ENCODE results near the gene APOL1.
"Not testable (repeated sequence)": the region's sequence is repeated elsewhere in the genome, so short reads cannot be mapped to it uniquely, and the experiment has no call there.

APOL1 gene, protein sequence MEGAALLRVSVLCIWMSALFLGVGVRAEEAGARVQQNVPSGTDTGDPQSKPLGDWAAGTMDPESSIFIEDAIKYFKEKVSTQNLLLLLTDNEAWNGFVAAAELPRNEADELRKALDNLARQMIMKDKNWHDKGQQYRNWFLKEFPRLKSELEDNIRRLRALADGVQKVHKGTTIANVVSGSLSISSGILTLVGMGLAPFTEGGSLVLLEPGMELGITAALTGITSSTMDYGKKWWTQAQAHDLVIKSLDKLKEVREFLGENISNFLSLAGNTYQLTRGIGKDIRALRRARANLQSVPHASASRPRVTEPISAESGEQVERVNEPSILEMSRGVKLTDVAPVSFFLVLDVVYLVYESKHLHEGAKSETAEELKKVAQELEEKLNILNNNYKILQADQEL

DNA sequence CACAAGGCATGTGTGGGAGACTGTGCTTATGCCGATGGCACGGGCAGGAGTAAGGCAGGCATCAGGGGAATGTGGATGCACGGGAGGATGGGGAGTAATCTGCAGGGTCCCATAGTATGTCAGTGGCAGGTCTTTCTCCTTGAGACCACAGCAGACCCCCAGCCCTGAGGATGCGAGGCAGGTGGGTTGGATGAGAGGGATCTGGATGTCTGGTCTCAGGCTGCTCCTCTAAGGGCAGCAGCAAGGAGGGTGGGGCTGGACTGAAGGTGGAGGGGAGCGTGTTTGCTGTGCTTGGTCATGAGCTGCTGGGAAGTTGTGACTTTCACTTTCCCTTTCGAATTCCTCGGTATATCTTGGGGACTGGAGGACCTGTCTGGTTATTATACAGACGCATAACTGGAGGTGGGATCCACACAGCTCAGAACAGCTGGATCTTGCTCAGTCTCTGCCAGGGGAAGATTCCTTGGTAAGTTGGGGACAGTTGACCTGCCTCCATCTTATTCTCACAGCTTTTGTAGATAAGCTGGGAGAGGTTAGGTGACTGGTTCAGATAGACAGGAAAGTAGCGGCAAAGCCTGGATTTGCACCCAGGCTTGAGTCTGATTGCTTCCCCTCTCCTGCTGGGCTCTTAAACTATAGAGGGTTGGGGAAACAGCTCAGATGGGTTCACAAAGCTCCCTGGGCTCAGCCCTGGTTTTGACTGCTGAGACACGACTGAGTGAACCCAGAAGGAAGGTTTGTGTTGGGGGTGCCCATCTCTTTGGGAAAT lies at the start of gene APOL1:
APOL1 (plus strand) TSS at position 380 of the 769 bp plus-strand sequence. CDS start 1,823 bp downstream, outside the sequence.
- peaks cover 7% of the 10 kb centered on the region for H3K9me3 Mint-ChIP-seq
- peak within 1 kb of the TSS; percentile 95 for H3K4me3 Mint-ChIP-seq
- H3K4me1 Mint-ChIP-seq, result peaks cover 58% of the 10 kb centered on the region
- peak; percentile 77 for DNase-seq
- H3K27ac Mint-ChIP-seq, result peak within 1 kb of the TSS; percentile 91
- peaks cover 4% of the 10 kb centered on the region for H3K27me3 Mint-ChIP-seq
- peaks cover 25% of the 10 kb centered on the region for H3K36me3 Mint-ChIP-seq
- CTCF ChIA-PET, result interaction anchor here (0.6 to 4.3 kb wide), 5 partner anchors 9 to 234 kb away, joined by 3 to 30 read pairs (median 3); partner anchors contain the start of gene APOL2

DNA sequence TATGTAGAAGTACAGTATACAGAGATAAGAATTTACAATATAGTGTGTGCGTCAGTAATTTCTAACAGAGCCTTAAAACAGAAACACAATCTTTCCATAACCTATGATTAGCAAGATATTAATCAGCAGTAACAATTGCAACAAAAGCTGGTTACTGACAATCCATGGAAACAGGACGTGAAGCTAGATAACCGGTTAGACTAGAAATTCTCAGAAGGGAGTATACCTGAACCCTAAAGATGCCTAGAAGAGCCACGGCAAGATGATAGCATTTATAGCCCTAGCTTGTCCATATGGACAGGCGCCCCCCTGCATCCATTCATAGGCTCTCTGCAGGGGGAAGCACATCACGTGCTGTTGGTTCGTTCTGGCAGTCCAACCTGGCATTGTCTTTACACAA lies 49.5 kb upstream of the APOL1 start:
- DNase-seq, H3K27ac Mint-ChIP-seq, H3K9me3 Mint-ChIP-seq, H3K36me3 Mint-ChIP-seq, H3K4me3 Mint-ChIP-seq: not testable (repeated sequence)
- CTCF ChIA-PET, result interaction anchor here (1.0 to 1.9 kb wide), 4 partner anchors 9 to 82 kb away, joined by 3 to 6 read pairs (median 4); partner anchors contain the start of gene APOL2
- Mint-ChIP-seq H3K4me1 (peaks cover 20% of the 10 kb centered on the region), H3K27me3 (peaks cover 31% of the 10 kb centered on the region)

DNA sequence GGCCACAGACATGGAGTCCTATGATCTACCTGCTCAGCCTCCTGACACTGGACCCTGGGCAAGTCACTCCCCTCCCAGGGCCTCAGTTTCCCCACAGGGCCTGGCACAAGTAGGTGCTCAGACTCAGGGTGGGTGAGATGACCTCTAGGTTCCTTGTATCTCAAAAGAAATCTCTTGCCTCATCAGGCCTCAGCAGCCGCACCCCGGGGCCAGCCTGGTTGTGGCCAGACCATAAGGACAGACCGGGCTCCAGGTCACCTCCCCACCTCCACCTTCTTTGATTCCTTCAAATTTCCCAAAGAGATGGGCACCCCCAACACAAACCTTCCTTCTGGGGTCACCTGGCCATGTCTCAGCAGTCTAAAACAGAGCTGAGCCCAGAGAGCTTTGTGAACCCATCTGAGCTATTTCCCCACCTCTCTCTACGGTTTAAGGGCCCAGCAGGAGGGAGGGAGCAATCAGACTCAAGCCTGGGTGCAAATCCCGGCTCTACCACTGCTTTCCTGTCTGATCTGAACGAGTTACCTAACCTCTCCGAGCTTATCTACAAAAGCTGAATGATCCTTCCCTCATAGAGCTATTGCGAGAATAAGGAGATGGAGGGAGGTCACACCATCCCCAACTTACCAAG lies 48.8 kb upstream of the APOL1 start:
- CTCF ChIA-PET, result interaction anchor here (0.6 to 1.6 kb wide), 2 partner anchors 24 to 51 kb away, joined by 3 read pairs; no protein-coding TSS in a partner anchor
- peaks cover 31% of the 10 kb centered on the region for H3K27me3 Mint-ChIP-seq
- H3K4me1 Mint-ChIP-seq, result peaks cover 17% of the 10 kb centered on the region
- no peaks in the 10 kb centered on the region for H3K36me3 Mint-ChIP-seq
- no peak overlapping the region for H3K4me3 Mint-ChIP-seq
- peaks cover 1% of the 10 kb centered on the region for H3K9me3 Mint-ChIP-seq
- no peak for DNase-seq
- H3K27ac Mint-ChIP-seq, result no peak overlapping the region

DNA sequence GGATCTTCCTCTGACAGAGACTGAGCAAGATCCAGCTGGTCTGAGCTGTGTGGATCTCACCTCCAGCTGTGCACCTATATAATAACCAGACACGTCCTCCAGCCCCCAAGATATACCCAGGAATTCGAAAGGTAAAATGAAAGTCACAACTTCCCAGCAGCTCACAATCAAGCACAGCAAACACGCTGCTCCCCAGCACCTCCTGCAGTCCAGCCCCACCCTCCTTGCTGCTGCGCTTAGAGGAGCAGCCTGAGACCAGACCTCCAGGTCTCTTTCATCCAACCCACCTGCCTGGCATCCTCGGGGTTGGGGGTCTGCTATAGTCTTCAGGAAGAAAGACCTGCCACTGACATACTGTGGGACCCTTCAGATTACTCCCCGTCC lies 48.3 kb upstream of the APOL1 start:
- no peak for DNase-seq
- Mint-ChIP-seq H3K9me3 (peaks cover 4% of the 10 kb centered on the region), H3K27ac (no peak overlapping the region), H3K4me1 (peaks cover 17% of the 10 kb centered on the region), H3K27me3 (peaks cover 36% of the 10 kb centered on the region), H3K4me3 (no peak overlapping the region), H3K36me3 (no peaks in the 10 kb centered on the region)
- CTCF ChIA-PET, result interaction anchor here (0.6 to 1.6 kb wide), 2 partner anchors 24 to 50 kb away, joined by 3 read pairs; no protein-coding TSS in a partner anchor

DNA sequence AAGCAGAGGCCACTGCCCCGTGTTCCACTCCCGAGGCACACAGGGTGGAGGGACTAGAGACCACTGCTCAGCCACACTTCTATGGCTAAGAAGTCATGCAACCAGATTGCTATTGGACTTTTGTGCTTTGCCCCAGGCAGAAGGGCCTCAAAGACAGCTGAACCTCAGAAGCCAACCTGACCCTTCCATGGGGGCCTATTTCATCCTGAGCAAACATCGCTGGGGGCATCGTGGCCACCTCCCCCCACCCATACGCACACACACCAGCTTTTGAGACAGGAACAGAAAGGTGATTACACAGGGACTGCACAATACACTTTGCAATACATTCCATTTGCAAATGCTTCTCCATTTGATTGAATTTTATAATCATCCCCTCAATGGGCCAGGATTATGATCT lies 47.4 kb upstream of the APOL1 start:
- CTCF ChIA-PET, result interaction anchor here (1.5 kb wide), 1 partner anchor 17 kb away, joined by 4 read pairs; no protein-coding TSS in a partner anchor
- not testable (repeated sequence) for H3K9me3 Mint-ChIP-seq, H3K36me3 Mint-ChIP-seq, H3K27ac Mint-ChIP-seq, DNase-seq, H3K4me3 Mint-ChIP-seq
- Mint-ChIP-seq H3K4me1 (peaks cover 14% of the 10 kb centered on the region), H3K27me3 (peaks cover 45% of the 10 kb centered on the region)

DNA sequence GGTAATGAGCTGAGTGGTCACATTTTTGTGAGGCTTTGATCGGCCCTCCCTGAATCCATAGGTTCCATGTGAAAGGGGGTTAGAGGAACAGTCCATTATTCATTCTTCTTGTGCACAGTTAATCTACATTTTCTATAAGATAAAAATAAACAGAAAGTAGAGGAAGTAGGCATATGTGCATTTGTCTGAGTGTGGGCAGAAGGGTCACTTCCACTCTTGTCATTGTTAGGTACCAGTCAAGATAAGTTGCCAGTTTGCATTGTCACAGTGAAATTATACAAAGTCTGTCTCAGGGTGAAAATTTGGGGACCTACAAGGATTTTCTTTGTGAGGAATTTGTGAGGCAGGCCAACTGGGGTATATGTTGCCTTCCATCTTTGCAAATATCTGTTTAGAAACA lies 46.7 kb upstream of the APOL1 start:
- H3K27ac Mint-ChIP-seq, result no peak overlapping the region
- CTCF ChIA-PET, result interaction anchor here (1.5 kb wide), 1 partner anchor 16 kb away, joined by 4 read pairs; no protein-coding TSS in a partner anchor
- H3K4me3 Mint-ChIP-seq, result no peak overlapping the region
- DNase-seq, result no peak
- H3K4me1 Mint-ChIP-seq, result peaks cover 16% of the 10 kb centered on the region
- peaks cover 4% of the 10 kb centered on the region for H3K9me3 Mint-ChIP-seq
- peaks cover 52% of the 10 kb centered on the region for H3K27me3 Mint-ChIP-seq
- H3K36me3 Mint-ChIP-seq, result no peaks in the 10 kb centered on the region

DNA sequence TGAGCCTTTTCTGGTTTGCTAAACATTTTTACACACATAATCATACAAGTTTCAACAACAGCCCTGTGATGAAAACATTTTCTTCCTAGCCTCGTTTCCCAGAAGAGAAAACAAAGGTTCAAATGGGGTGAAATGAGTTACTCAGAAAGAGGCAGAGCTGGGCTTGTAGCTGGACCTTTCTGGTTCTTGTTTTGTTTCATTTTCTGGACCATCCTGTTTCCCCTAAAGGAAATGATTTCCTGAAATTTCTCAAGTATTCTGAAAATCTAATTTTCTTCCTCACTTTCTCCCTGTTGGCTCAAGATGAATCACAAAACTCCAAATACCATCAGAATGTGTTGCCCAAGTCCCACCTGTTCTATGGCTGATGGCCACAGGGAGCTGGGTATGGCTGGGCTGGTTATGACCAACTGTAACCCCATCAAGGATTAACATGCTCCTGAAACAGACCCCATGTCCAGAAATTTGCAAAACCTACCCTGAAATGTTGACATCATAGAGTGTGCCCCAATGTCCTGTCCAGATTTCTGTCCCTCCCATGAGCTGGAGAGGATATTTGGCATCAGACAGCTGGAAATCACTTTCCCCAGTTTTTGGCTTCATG lies 44.7 kb upstream of the APOL1 start:
- peaks cover 6% of the 10 kb centered on the region for H3K4me1 Mint-ChIP-seq
- no peaks in the 10 kb centered on the region for H3K36me3 Mint-ChIP-seq
- no peak for DNase-seq
- H3K27ac Mint-ChIP-seq, result no peak overlapping the region
- peaks cover 4% of the 10 kb centered on the region for H3K9me3 Mint-ChIP-seq
- H3K4me3 Mint-ChIP-seq, result no peak overlapping the region
- CTCF ChIA-PET, result no interaction called here
- H3K27me3 Mint-ChIP-seq, result peaks cover 64% of the 10 kb centered on the region

DNA sequence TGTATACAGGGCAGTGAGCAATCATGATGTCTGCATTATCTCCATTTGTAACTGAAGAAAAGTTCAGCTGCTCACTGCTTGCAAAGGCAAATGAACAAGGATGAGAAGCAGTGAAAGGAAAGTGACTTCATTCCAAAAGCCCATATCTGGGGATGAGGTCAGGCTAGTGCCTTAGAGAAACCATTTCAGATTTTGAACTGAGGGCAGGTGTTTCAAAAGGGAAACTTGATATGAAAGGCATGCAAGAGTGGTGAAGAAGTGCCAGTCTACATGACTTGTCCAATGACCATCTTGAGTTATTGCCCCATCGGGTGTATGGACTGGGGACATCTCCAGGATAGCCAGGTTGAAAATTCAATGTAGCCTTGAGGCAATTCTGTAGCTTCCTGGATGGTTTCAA lies 44.0 kb upstream of the APOL1 start:
- Mint-ChIP-seq H3K4me3 (no peak overlapping the region), H3K9me3 (peaks cover 4% of the 10 kb centered on the region), H3K27me3 (peaks cover 67% of the 10 kb centered on the region), H3K27ac (no peak overlapping the region), H3K36me3 (no peaks in the 10 kb centered on the region), H3K4me1 (peaks cover 6% of the 10 kb centered on the region)
- CTCF ChIA-PET, result no interaction called here
- DNase-seq, result no peak

DNA sequence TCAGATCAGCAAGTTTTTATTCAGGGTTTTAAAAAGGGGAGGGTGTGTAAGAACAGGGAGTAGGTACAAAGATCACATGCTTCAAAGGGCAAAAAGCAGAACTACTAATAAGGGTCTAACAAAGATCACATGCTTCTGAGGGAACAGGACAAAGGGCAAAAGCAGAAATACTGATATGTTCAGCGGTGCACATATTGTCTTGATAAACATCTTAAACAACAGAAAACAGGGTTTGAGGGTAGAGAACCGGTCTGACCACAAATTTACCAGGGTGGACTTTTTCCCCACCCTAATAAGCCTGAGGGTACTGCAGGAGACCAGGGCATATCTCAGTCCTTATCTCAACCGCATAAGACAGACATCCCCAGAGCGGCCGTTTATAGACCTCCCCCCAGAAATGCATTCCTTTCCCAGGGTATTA lies 43.4 kb upstream of the APOL1 start:
- H3K27me3 Mint-ChIP-seq, result peaks cover 67% of the 10 kb centered on the region
- H3K9me3 Mint-ChIP-seq, H3K4me3 Mint-ChIP-seq, H3K36me3 Mint-ChIP-seq, H3K4me1 Mint-ChIP-seq, CTCF ChIA-PET, H3K27ac Mint-ChIP-seq, DNase-seq: not testable (repeated sequence)

DNA sequence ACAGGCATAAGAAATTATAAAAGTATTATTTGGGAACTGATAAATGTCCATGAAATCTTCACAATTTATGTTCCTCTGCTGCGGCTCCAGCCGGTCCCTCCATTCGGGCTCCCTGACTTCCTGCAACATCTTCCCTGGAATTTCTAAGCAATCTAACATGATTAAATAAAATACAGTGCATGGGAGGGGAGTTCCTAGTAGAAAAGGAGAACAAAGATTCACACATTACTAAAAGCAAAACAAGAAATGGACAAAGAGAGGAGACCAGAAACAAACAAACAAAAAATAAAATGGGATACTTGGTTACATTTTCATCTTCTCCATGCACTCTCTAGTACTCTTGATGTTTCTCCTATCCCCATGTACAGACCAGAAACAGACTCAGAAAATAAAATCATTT lies 42.7 kb upstream of the APOL1 start:
- Mint-ChIP-seq H3K4me3 (no peak overlapping the region), H3K27me3 (peaks cover 70% of the 10 kb centered on the region), H3K9me3 (peaks cover 4% of the 10 kb centered on the region), H3K36me3 (no peaks in the 10 kb centered on the region), H3K4me1 (peaks cover 6% of the 10 kb centered on the region), H3K27ac (no peak overlapping the region)
- no peak for DNase-seq
- CTCF ChIA-PET, result no interaction called here

DNA sequence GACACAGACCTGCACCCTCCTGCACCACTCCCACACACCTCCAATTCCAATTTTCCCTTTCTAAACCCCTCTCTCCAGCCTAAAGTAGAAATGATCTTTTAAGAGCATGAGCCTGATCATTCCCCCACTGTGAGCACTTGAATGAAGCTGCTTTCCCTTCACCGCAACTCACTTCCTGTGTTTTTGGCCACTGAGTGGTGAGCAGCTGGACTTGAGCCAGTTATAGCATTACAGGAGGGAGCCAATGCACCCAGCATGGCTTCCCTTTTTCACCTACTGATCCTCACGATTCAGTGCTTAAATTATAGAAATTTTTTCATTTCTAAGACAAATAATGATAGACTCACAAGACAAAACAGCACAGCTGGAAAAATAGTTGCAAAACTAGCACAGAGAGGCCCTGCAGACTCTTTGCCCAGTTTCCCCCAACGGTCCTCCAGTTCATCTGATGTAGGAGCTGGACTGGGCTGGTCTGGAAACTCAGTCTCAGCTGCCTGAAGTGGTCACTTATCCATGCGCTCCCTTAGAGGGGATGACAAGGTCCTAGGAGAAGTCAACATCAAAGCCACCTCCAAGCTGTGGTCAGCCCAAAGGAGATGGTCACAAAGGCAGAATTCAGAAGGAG lies 41.6 kb upstream of the APOL1 start:
- Mint-ChIP-seq H3K27me3 (peaks cover 72% of the 10 kb centered on the region), H3K9me3 (peaks cover 4% of the 10 kb centered on the region), H3K27ac (no peak overlapping the region), H3K4me1 (peaks cover 6% of the 10 kb centered on the region), H3K36me3 (no peaks in the 10 kb centered on the region), H3K4me3 (no peak overlapping the region)
- CTCF ChIA-PET, result interaction anchor here (1.6 to 1.8 kb wide), 3 partner anchors 9 to 28 kb away, joined by 5 to 6 read pairs (median 6); partner anchors contain the start of genes APOL2 and APOL4
- DNase-seq, result no peak

DNA sequence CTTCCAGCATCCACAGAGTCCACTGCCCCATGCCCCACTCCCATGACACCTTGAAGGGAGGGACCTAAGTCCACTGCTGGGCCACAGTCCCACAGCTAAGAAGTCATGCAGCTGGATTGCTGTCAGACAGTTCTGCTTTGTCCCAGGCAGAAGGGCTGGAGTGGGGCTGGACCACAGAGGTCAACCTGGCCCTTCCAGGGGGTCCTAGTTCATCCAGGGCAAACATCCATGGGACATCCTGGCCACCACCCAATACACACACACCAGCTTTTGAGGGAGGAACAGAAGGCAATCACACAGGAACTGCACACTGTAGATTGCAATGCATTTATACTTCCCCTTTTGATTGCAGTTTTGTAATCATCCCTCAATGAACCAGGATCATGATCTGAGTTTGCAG lies 40.0 kb upstream of the APOL1 start:
- Mint-ChIP-seq H3K27me3 (peaks cover 86% of the 10 kb centered on the region), H3K36me3 (no peaks in the 10 kb centered on the region), H3K27ac (no peak overlapping the region), H3K9me3 (peaks cover 4% of the 10 kb centered on the region), H3K4me1 (peaks cover 6% of the 10 kb centered on the region), H3K4me3 (no peak overlapping the region)
- DNase-seq, result no peak
- CTCF ChIA-PET, result interaction anchor here (1.5 to 1.8 kb wide), 3 partner anchors 8 to 65 kb away, joined by 3 to 6 read pairs (median 6); partner anchors contain the start of gene APOL4

DNA sequence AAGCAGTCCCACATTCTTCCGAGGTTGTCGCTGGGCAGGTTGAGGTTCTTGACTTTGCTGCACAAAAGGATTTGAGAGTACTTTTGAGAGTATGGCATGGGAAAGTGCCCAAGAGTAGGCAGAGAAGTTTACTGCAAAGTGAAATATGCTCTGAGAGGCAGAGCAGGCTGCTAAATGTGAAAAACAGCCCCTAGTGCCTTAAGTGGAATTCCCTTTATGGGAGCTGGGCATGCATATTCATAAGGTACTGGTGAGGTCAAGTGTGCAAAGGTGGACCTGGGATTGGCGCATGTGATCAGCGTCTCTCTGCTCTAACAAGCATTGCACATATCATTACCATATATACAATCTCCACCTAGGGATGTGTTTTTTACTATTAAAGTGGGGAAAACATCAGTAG lies 39.3 kb upstream of the APOL1 start:
- Mint-ChIP-seq H3K27me3 (peaks cover 92% of the 10 kb centered on the region), H3K4me1 (peaks cover 6% of the 10 kb centered on the region)
- CTCF ChIA-PET, result interaction anchor here (1.3 to 1.5 kb wide), 2 partner anchors 19 to 64 kb away, joined by 3 read pairs; no protein-coding TSS in a partner anchor

More for the DNA sequence above, 39.3 kb upstream of the APOL1 start:
- no peak for DNase-seq
- H3K36me3 Mint-ChIP-seq, result no peaks in the 10 kb centered on the region
- H3K27ac Mint-ChIP-seq, result no peak overlapping the region
- no peak overlapping the region for H3K4me3 Mint-ChIP-seq
- H3K9me3 Mint-ChIP-seq, result peaks cover 4% of the 10 kb centered on the region

Data from activated naive CD4-positive, alpha-beta T cell treated with anti-CD3 and anti-CD28 coated beads, Interleukin-2, amount 10 ng/mL, durations not matched to agents 7 days and 5 days (primary cell).